Measurements from ENCODE around the gene CLSTN1. TPM values are rescaled to one million over a fixed set of nuclear protein-coding genes. Genes with fewer than 3 reads are reported as not detected.
"Not testable (repeated sequence)": the region's sequence is repeated elsewhere in the genome, so short reads cannot be mapped to it uniquely, and the experiment has no call there.

Gene CLSTN1
- total RNA-seq, 1 donor from 2014 or later, result 75.4 TPM

- H3K27ac Mint-ChIP-seq, result no peak overlapping the region
- H3K36me3 Mint-ChIP-seq, result no peaks in the 10 kb centered on the region
- no peak for DNase-seq (ENCODE audit: low spot score)
- Histone ChIP-seq H3K9ac (no peak overlapping the region), H3K4me3 (no peak overlapping the region), H3K27me3 (no peaks in the 10 kb centered on the region), H3K79me2 (ENCODE audit: low read depth) (no peaks in the 10 kb centered on the region), H3K4me1 (no peaks in the 10 kb centered on the region), H3K9me3 (ENCODE audit: low read depth) (no peaks in the 10 kb centered on the region), H2AFZ (replicated peaks) (no peak overlapping the region), H3F3A (ENCODE audit: low read depth) (peaks cover 7% of the 10 kb centered on the region), H3K27ac (no peak overlapping the region), H4K20me1 (ENCODE audit: low read depth) (no peaks in the 10 kb centered on the region), H3K36me3 (no peaks in the 10 kb centered on the region), H3K4me2 (no peak overlapping the region)
- H3K4me3 Mint-ChIP-seq, result no peak overlapping the region
- peaks cover 8% of the 10 kb centered on the region for H3K4me1 Mint-ChIP-seq
- H3K9me3 Mint-ChIP-seq, result no peaks in the 10 kb centered on the region
- H3K27me3 Mint-ChIP-seq (ENCODE audit: insufficient read depth, low read depth), result peaks cover 2% of the 10 kb centered on the region
- TF ChIP-seq CTCF (IDR thresholded peaks at IDR 0.05) (no peak), EZH2 (IDR thresholded peaks at IDR 0.05) (no peak), EZH2phosphoT487 (IDR thresholded peaks at IDR 0.05) (no peak)
These were observed 107.2 kb downstream of the CLSTN1 start for GRCh38 chr1:9716404-9717192.

GRCh38 chr1:9715536-9716226 is 108.1 kb downstream of the CLSTN1 start:
- Histone ChIP-seq H4K20me1 (ENCODE audit: low read depth) (no peaks in the 10 kb centered on the region), H3K4me1 (no peaks in the 10 kb centered on the region), H2AFZ (replicated peaks) (no peak overlapping the region), H3K9ac (no peak overlapping the region), H3K36me3 (no peaks in the 10 kb centered on the region), H3F3A (ENCODE audit: low read depth) (peaks cover 7% of the 10 kb centered on the region), H3K27ac (no peak overlapping the region), H3K4me3 (no peak overlapping the region), H3K4me2 (no peak overlapping the region), H3K79me2 (ENCODE audit: low read depth) (no peaks in the 10 kb centered on the region), H3K27me3 (no peaks in the 10 kb centered on the region), H3K9me3 (ENCODE audit: low read depth) (no peaks in the 10 kb centered on the region)
- Mint-ChIP-seq H3K27ac (no peak overlapping the region), H3K4me3 (no peak overlapping the region), H3K4me1 (peaks cover 8% of the 10 kb centered on the region), H3K27me3 (ENCODE audit: insufficient read depth, low read depth) (peaks cover 2% of the 10 kb centered on the region), H3K36me3 (no peaks in the 10 kb centered on the region), H3K9me3 (no peaks in the 10 kb centered on the region)
- no peak for DNase-seq (ENCODE audit: low spot score)
- TF ChIP-seq CTCF (IDR thresholded peaks at IDR 0.05) (no peak), EZH2phosphoT487 (IDR thresholded peaks at IDR 0.05) (no peak), EZH2 (IDR thresholded peaks at IDR 0.05) (no peak)

GRCh38 chr1:9714257-9714718 is 109.5 kb downstream of the CLSTN1 start:
- Mint-ChIP-seq H3K36me3 (no peaks in the 10 kb centered on the region), H3K9me3 (no peaks in the 10 kb centered on the region), H3K4me1 (peaks cover 8% of the 10 kb centered on the region), H3K27ac (no peak overlapping the region), H3K4me3 (no peak overlapping the region), H3K27me3 (ENCODE audit: insufficient read depth, low read depth) (no peaks in the 10 kb centered on the region)
- no peak for TF ChIP-seq CTCF (IDR thresholded peaks at IDR 0.05)
- TF ChIP-seq EZH2phosphoT487 (IDR thresholded peaks at IDR 0.05), result no peak
- no peak for TF ChIP-seq EZH2 (IDR thresholded peaks at IDR 0.05)
- Histone ChIP-seq H3F3A (ENCODE audit: low read depth) (peaks cover 7% of the 10 kb centered on the region), H3K27me3 (no peaks in the 10 kb centered on the region), H3K4me1 (no peaks in the 10 kb centered on the region), H3K9ac (no peak overlapping the region), H3K79me2 (ENCODE audit: low read depth) (no peaks in the 10 kb centered on the region), H4K20me1 (ENCODE audit: low read depth) (no peaks in the 10 kb centered on the region), H2AFZ (replicated peaks) (no peak overlapping the region), H3K4me3 (no peak overlapping the region), H3K4me2 (no peak overlapping the region), H3K36me3 (no peaks in the 10 kb centered on the region), H3K27ac (no peak overlapping the region), H3K9me3 (ENCODE audit: low read depth) (no peaks in the 10 kb centered on the region)
- DNase-seq (ENCODE audit: low spot score), result no peak

GRCh38 chr1:9712767-9713166 is 111.0 kb downstream of the CLSTN1 start:
- not testable (repeated sequence) for H3K79me2 ChIP-seq (ENCODE audit: low read depth); H3K9ac ChIP-seq; DNase-seq (ENCODE audit: low spot score); H3K36me3 Mint-ChIP-seq; H3K4me2 ChIP-seq; H3K9me3 ChIP-seq (ENCODE audit: low read depth); H3K4me1 ChIP-seq; H4K20me1 ChIP-seq (ENCODE audit: low read depth); H3K27ac Mint-ChIP-seq; H3K27me3 Mint-ChIP-seq (ENCODE audit: insufficient read depth, low read depth); H2AFZ ChIP-seq (replicated peaks); H3F3A ChIP-seq (ENCODE audit: low read depth); H3K9me3 Mint-ChIP-seq; H3K27me3 ChIP-seq; H3K4me3 ChIP-seq; H3K36me3 ChIP-seq; H3K4me3 Mint-ChIP-seq; H3K27ac ChIP-seq; H3K4me1 Mint-ChIP-seq

All from neural progenitor cell (in vitro differentiated cells).